Natural killer cell (primary cell): ENCODE data around the gene CTSZ. TPM values are rescaled to one million over a fixed set of nuclear protein-coding genes. Genes with fewer than 3 reads are reported as not detected.
A peak's percentile ranks its signal among the peaks of the same experiment; 100 is the strongest.

Experiments
- ATAC-seq, 3 donors: fragments of 150-1000 bp in 2 of 3; fragments of 200-7000 bp in 1 of 3; cut with Tn5 transposase; 1 replicate in 1 of 3; 2 replicates in 2 of 3; pipeline ENCODE4 v1.10.0; 2021; ENCODE audit warnings: mild to moderate bottlenecking in 2 of 3, moderate library complexity in 2 of 3
- DNase-seq, 2 donors: peaks; one replicate each; pipeline versions ENCODE4 v3.0.0 to v3.0.0-alpha.2; 2013 to 2021; ENCODE audit warnings: mixed read lengths in 1 of 2
- H3K27ac ChIP-seq: one replicate; pipeline ENCODE4 v1.5.1; 2013; ENCODE audit warnings: mild to moderate bottlenecking, low read length
- H3K27me3 ChIP-seq: one replicate; pipeline ENCODE4 v1.6.1; 2013; ENCODE audit warnings: low read length; ENCODE audit not compliant: control insufficient read depth, insufficient read depth
- H3K36me3 ChIP-seq: one replicate; pipeline ENCODE4 v1.6.1; 2013; ENCODE audit warnings: low read length; ENCODE audit not compliant: control insufficient read depth, insufficient read depth
- H3K4me1 ChIP-seq: one replicate; pipeline ENCODE4 v1.6.1; 2013; ENCODE audit warnings: low read length; ENCODE audit not compliant: control insufficient read depth, insufficient read depth
- H3K4me3 ChIP-seq: one replicate; pipeline ENCODE4 v1.5.1; 2013; ENCODE audit warnings: low read length
- H3K9me3 ChIP-seq: one replicate; pipeline ENCODE4 v1.6.1; 2013; ENCODE audit warnings: low read length; ENCODE audit not compliant: control insufficient read depth, insufficient read depth
- H3K27ac Mint-ChIP-seq, 2 donors: one replicate each; pipeline ENCODE4 v1.8.0; 2022; ENCODE audit warnings: mild to moderate bottlenecking in 2 of 2, mixed read lengths in 2 of 2, moderate library complexity in 1 of 2
- H3K27me3 Mint-ChIP-seq, 2 donors: one replicate each; pipeline ENCODE4 v1.8.0; 2022; ENCODE audit warnings: low read depth in 2 of 2, mixed read lengths in 2 of 2
- H3K36me3 Mint-ChIP-seq: one replicate; pipeline ENCODE4 v1.8.0; 2022; ENCODE audit warnings: mixed read lengths
- H3K4me1 Mint-ChIP-seq, 2 donors: one replicate each; pipeline ENCODE4 v1.8.0; 2022; ENCODE audit warnings: mixed read lengths in 2 of 2
- H3K4me3 Mint-ChIP-seq: one replicate; pipeline ENCODE4 v1.8.0; 2022; ENCODE audit warnings: mild to moderate bottlenecking, moderate library complexity, mixed read lengths
- H3K9me3 Mint-ChIP-seq, 2 donors: one replicate each; pipeline ENCODE4 v1.8.0; 2022; ENCODE audit warnings: mixed read lengths in 2 of 2
- CTCF ChIP-seq: fragments of 200-600 bp; IDR thresholded peaks from one replicate; pipeline ENCODE4 v1.8.0; 2022; ENCODE audit warnings: antibody characterized with exemption
- WGBS: methylation state at CpG from one replicate; pipeline ENCODE4 v1.1.7; 2013; ENCODE audit warnings: missing lambda C conversion rate; ENCODE audit not compliant: insufficient coverage; 5-methylcytosine and 5-hydroxymethylcytosine counted together
- intact Hi-C: fragments of 100-400 bp; cut with micrococcal nuclease; formaldehyde crosslinking; loops from one replicate; pipeline ENCODE4 v1.14.2; 2022
- total RNA-seq, 4 donors: library from RNA; stranded (reverse); fragments of 120-200 nt in 1 of 4; gene quantifications; one replicate each; pipeline versions ENCODE4 v1.2.3 to v1.2.4, GENCODE V29; 2013 to 2022

Gene CTSZ
- total RNA-seq, 3 donors from 2014 or later (not counting 1 experiment from before 2014, with no cell fraction given): 30.5 to 52.5 (median 42.3) TPM

DNA sequence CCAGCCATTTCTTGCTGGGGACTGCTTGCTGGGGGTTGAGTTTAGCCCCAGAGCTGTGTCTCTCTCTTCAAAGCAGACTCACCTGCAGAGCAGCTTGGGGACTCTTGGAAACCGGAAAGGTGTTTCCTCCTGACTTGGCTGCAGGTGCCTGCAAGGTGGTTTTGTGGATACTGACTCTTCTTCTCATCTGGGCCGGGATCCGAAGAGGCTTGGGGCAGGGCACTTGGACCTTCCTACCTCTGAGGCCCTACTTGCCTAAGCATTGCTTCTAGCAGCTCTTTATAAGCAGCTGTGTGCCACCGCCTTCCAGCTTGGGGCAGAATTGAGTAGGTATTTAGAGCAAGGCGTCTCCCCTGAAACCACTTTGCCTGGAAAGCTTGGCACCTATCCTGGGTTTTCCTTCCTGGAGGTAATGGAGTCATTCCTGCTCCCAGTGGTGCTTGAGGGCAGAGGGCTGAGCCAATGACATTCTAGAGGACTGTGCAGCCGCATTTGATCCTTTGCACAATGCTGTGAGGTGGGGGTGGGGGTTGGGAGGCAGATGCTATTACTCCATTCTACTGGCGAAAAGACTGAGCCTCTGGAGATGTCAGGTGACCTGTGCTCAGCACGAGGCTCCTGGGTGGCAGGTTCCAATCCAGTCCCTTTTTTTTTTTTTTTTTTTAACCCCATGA is 3.4 kb upstream of the CTSZ start:
- 88% methylated on average over 8 of the region's 8 CpGs for WGBS
- Histone ChIP-seq H3K27ac (no peak overlapping the region), H3K9me3 (no peaks in the 10 kb centered on the region), H3K27me3 (no peaks in the 10 kb centered on the region), H3K36me3 (no peaks in the 10 kb centered on the region), H3K4me1 (peaks cover 48% of the 10 kb centered on the region), H3K4me3 (no peak overlapping the region)
- no peak for TF ChIP-seq CTCF
- Mint-ChIP-seq H3K9me3 (no peaks in the 10 kb centered on the region), H3K27ac (no peak overlapping the region), H3K4me3 (no peak overlapping the region), H3K27me3 (no peaks in the 10 kb centered on the region), H3K36me3 (no peaks in the 10 kb centered on the region), H3K4me1 (peaks cover 32 to 41% of the 10 kb centered on the region in 2 donors)
- ATAC-seq (no peak), DNase-seq (peak in 1 of 2 donors; percentile 8)
- intact Hi-C loops: no loop called here

DNA sequence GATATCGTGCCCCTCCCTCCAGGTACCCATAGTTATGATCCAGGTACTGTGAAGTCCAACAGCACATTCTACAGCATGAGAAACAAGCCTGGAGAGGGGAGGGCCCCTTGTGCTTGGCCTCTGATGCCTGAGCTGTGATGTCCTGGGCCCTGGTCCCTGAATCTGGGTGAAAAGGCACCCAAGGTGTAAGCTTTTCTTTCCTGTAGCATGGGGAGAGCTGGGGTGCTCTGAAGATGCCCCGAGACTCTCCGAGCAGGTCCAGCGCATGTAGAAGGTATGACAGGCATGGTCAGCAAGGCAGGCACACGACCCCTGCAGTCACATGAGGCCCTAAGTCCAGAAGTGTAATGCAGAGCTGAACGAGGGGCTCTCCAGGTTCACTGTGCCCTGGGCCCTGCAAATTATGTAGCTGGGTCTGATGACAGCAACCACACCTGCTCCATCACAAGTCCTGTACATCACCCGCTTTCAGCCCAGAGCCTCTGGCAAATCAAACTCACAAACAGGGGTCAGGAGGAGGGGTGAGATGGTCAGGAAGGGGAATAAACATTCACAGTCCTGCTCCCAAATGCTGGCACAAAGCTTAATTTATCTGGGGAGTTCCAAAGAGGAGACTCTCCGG is 1.8 kb upstream of the CTSZ start:
- intact Hi-C loops: no loop called here
- no peaks in the 10 kb centered on the region for H3K9me3 ChIP-seq
- H3K9me3 Mint-ChIP-seq: no peaks in the 10 kb centered on the region
- no peaks in the 10 kb centered on the region for H3K27me3 Mint-ChIP-seq
- TF ChIP-seq CTCF: no peak
- peak overlapping the region; percentile 31 for H3K27ac ChIP-seq
- ATAC-seq (no peak), DNase-seq (no peak)
- H3K4me3 ChIP-seq: no peak overlapping the region
- H3K27me3 ChIP-seq: no peaks in the 10 kb centered on the region
- peaks cover under 1% of the 10 kb centered on the region for H3K36me3 ChIP-seq
- H3K36me3 Mint-ChIP-seq: no peaks in the 10 kb centered on the region
- H3K27ac Mint-ChIP-seq: no peak overlapping the region
- peaks cover 32 to 49% of the 10 kb centered on the region in 2 donors for H3K4me1 Mint-ChIP-seq
- 94% methylated on average over 7 of the region's 8 CpGs for WGBS
- peaks cover 52% of the 10 kb centered on the region for H3K4me1 ChIP-seq
- peak overlapping the region; percentile 9 for H3K4me3 Mint-ChIP-seq

- ATAC-seq (peak in 1 of 3 donors; percentile 26), DNase-seq (peak in 1 of 2 donors; percentile 16)
- no peak for TF ChIP-seq CTCF
- 63% methylated on average over 22 of the region's 24 CpGs for WGBS
- H3K4me1 ChIP-seq: peaks cover 55% of the 10 kb centered on the region
- Mint-ChIP-seq H3K27ac (peak overlapping the region in 1 of 2 donors; percentile 88), H3K9me3 (no peaks in the 10 kb centered on the region), H3K27me3 (no peaks in the 10 kb centered on the region), H3K4me1 (peaks cover 28 to 50% of the 10 kb centered on the region in 2 donors), H3K36me3 (no peaks in the 10 kb centered on the region), H3K4me3 (peak overlapping the region; percentile 87)
- H3K9me3 ChIP-seq: no peaks in the 10 kb centered on the region
- H3K27me3 ChIP-seq: no peaks in the 10 kb centered on the region
- peak overlapping the region; percentile 80 for H3K27ac ChIP-seq
- intact Hi-C loops: no loop called here
- H3K4me3 ChIP-seq: peak overlapping the region; percentile 55
- peaks cover 3% of the 10 kb centered on the region for H3K36me3 ChIP-seq
Measured at GRCh38 chr20:59007665-59008511, 834 bp upstream of the CTSZ start.
